Common myeloid progenitor, CD34-positive (primary cell): Measurements from ENCODE around the gene RIMKLA.

Experiments used
- CTCF ChIA-PET: fragments of 350-600 bp; sonication (Branson Sonifier 250); formaldehyde crosslinking; loops from one replicate; lab custom pipeline; 2021; ENCODE audit warnings: antibody characterized with exemption; lab: Charles Lee
- POLR2A ChIA-PET: fragments of 350-600 bp; sonication (Branson Sonifier 250); formaldehyde crosslinking; loops from one replicate; lab custom pipeline; 2021; ENCODE audit warnings: antibody characterized with exemption; lab: Charles Lee
- DNase-seq, 3 donors: peaks; one replicate each; pipeline versions ENCODE4 v3.0.0 to v3.0.0-alpha.2; 2013
- H3K27ac ChIP-seq, 2 experiments: 1 replicate in 1 of 2; 2 replicates in 1 of 2; pipeline ENCODE4 v1.7.0; 2013; ENCODE audit warnings: inconsistent platforms in 2 of 2, low read length in 2 of 2, mild to moderate bottlenecking in 2 of 2, low read depth in 1 of 2, moderate library complexity in 1 of 2; ENCODE audit not compliant: severe bottlenecking in 2 of 2, insufficient read depth in 1 of 2, poor library complexity in 1 of 2
- H3K27me3 ChIP-seq, 5 experiments: replicated peaks in 2 of 5; 1 replicate in 3 of 5; 2 replicates in 2 of 5; pipeline versions ENCODE4 v1.6.1 to v1.7.0; 2013; ENCODE audit warnings: low read length in 4 of 5, mild to moderate bottlenecking in 2 of 5, moderate library complexity in 2 of 5, inconsistent platforms in 1 of 5; ENCODE audit not compliant: insufficient read depth in 5 of 5, control insufficient read depth in 4 of 5
- H3K36me3 ChIP-seq, 4 experiments: 1 replicate in 2 of 4; 2 replicates in 2 of 4; pipeline versions ENCODE4 v1.6.1 to v1.7.0; 2013; ENCODE audit warnings: low read length in 3 of 4, control low read depth in 1 of 4, mild to moderate bottlenecking in 1 of 4; ENCODE audit not compliant: control insufficient read depth in 4 of 4, insufficient read depth in 4 of 4
- H3K4me1 ChIP-seq, 4 experiments: 1 replicate in 3 of 4; 2 replicates in 1 of 4; pipeline versions ENCODE4 v1.6.1 to v1.7.1; 2013; ENCODE audit warnings: low read length in 3 of 4, mild to moderate bottlenecking in 3 of 4, control low read depth in 1 of 4, inconsistent platforms in 1 of 4, moderate library complexity in 1 of 4; ENCODE audit not compliant: control insufficient read depth in 4 of 4, insufficient read depth in 4 of 4; ENCODE audit errors: control extremely low read depth in 1 of 4
- H3K4me3 ChIP-seq, 7 experiments: 1 replicate in 4 of 7; 2 replicates in 3 of 7; pipeline versions ENCODE4 v1.5.1 to v1.7.0; 2013; ENCODE audit warnings: mild to moderate bottlenecking in 7 of 7, low read length in 6 of 7, moderate library complexity in 6 of 7, inconsistent platforms in 2 of 7, low read depth in 2 of 7, control low read depth in 1 of 7; ENCODE audit not compliant: insufficient read depth in 4 of 7, control insufficient read depth in 1 of 7; ENCODE audit errors: extremely low read depth in 1 of 7
- H3K9me3 ChIP-seq, 5 experiments: 1 replicate in 4 of 5; 2 replicates in 1 of 5; pipeline versions ENCODE4 v1.6.1 to v1.7.1; 2013; ENCODE audit warnings: low read length in 4 of 5, mild to moderate bottlenecking in 2 of 5, inconsistent platforms in 1 of 5, low read depth in 1 of 5, moderate library complexity in 1 of 5; ENCODE audit not compliant: control insufficient read depth in 4 of 5, insufficient read depth in 2 of 5; ENCODE audit errors: control extremely low read depth in 1 of 5
- WGBS: methylation state at CpG from one replicate; pipeline ENCODE4 v1.1.5; 2013; ENCODE audit not compliant: insufficient coverage; 5-methylcytosine and 5-hydroxymethylcytosine counted together

RIMKLA gene

DNA sequence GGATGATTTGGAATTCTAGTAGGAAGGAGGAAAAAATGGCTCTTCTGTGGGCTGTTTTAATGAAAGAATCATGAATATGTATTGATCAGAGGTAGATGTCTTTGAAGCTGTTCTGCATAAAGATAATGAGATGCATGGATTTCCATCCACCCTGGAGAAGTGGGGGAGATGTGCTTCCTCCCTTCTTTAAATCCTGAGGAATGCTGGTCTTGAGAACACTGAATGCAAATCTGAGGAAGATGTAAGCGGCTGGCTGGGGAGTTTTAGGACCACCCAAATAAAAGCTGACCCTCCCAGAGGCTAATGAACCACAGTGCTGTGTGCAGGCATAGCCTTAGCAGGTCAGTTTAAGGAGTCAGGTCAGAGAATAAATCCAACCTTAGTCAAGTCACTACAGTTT, 37.9 kb downstream of the RIMKLA start:
- POLR2A ChIA-PET: no interaction called here
- peaks cover 0 to 9% (median 3%) of the 10 kb centered on the region in 4 experiments for H3K4me1 ChIP-seq
- no peaks in the 10 kb centered on the region for H3K36me3 ChIP-seq
- DNase-seq: no peak
- H3K4me3 ChIP-seq: no peak overlapping the region
- no peaks in the 10 kb centered on the region for H3K27me3 ChIP-seq
- 100% methylated on average over 1 of the region's 1 CpG for WGBS
- CTCF ChIA-PET: no interaction called here
- H3K9me3 ChIP-seq: no peaks in the 10 kb centered on the region
- no peak overlapping the region for H3K27ac ChIP-seq

DNA sequence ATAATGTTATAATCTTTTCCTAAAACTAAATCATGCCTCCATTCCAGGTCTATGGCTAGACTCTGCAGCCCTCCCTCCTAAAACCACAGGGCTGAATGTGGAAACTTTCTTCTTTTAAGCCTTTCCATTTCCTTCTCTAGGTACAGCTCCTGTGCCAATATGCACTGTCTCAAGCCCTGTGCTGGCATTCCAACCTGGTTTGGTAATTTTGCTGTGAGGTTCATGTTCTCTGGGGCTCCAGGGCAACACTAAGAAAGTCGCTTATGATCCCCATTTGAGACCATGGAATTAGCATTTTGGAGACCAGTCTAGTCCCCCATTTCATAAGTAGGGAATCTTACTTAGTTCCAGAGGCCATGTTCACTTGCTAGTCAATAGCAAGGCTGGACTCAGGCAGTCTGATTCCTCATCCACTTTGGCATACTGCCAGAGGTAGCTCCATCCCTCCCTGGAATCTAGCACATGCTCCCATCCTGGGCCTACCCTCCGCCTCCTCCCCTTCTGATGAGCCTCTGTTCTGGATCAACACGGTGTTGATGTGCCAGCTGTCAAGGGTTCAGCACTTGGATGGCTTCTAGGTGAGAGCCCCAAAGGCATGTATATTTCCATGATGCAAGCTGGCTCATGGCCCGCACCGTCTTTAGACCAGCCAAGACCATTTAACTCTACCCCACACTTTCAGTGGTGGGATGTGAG, 38.7 kb downstream of the RIMKLA start:
- CTCF ChIA-PET: interaction anchor here (0.9 kb wide), 1 partner anchor 15 kb away, joined by 4 read pairs; no protein-coding TSS in a partner anchor
- POLR2A ChIA-PET: no interaction called here
- Histone ChIP-seq H3K27ac (no peak overlapping the region), H3K27me3 (no peaks in the 10 kb centered on the region), H3K4me3 (no peak overlapping the region), H3K9me3 (no peaks in the 10 kb centered on the region), H3K36me3 (no peaks in the 10 kb centered on the region), H3K4me1 (peaks cover 0 to 9% (median 3%) of the 10 kb centered on the region in 4 experiments)
- WGBS: 100% methylated on average over 2 of the region's 5 CpGs
- no peak for DNase-seq

DNA sequence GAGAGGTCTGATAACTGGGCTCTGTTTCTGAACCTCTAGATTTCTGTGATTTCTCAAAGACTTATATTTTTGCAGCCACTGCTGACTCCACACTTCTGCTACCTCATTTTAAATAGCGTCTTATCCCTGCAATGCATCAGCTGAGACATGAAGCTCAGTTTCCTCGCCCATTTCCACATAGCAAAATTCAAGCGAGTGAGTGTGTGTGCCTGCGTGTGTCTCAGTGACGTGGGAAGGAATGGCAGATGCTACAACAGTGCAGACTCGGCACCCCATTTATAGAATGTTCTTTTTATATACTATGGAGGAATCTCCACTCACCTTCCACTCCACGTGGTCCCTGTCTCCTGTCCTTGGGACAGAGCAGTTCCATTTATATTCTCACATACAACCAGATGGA, 39.5 kb downstream of the RIMKLA start:
- no peak for DNase-seq
- no peaks in the 10 kb centered on the region for H3K36me3 ChIP-seq
- no peaks in the 10 kb centered on the region for H3K27me3 ChIP-seq
- no peak overlapping the region for H3K27ac ChIP-seq
- ChIA-PET POLR2A (no interaction called here), CTCF (no interaction called here)
- H3K9me3 ChIP-seq: no peaks in the 10 kb centered on the region
- H3K4me3 ChIP-seq: no peak overlapping the region
- 100% methylated on average over 3 of the region's 7 CpGs for WGBS
- H3K4me1 ChIP-seq: peaks cover 0 to 9% (median 3%) of the 10 kb centered on the region in 4 experiments

DNA sequence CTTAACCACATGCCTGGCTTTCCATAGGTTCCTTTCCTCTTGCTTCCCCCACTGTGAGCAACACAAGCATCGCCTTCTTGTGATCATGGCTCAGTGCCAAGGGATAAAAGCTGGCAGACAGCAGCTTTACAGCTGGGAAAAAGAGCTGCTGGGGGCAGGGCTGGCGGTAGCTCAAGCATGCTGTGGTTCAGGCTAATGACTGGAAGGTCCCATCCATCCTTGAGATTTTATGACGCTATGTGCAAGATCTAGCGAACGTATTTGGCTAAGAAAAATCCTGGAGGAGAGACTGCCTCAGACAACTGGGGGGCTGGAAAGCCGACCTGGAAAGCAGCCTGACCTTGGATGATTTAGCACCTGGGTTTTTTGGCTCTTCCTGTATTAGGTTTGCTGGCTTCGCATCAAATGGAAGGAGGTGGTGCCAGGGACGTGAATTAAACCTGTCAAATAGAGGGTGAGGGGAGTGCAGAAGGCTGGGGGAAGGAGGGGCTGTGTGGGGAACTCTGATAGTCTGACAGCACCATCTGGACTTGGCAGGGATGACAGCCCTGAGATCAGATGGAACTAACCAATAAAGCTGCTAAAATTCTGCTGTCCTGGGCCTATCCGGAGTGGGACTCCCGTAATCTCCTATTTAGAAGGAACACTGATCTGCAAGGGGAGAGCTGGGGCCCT, 40.5 kb downstream of the RIMKLA start:
- CTCF ChIA-PET: no interaction called here
- Histone ChIP-seq H3K9me3 (no peaks in the 10 kb centered on the region), H3K36me3 (no peaks in the 10 kb centered on the region), H3K27ac (no peak overlapping the region), H3K4me3 (no peak overlapping the region), H3K27me3 (no peaks in the 10 kb centered on the region), H3K4me1 (peaks cover 0 to 9% (median 3%) of the 10 kb centered on the region in 4 experiments)
- POLR2A ChIA-PET: no interaction called here
- DNase-seq: peak in 2 of 3 donors; percentile 33 to 45
- WGBS: 42% methylated on average over 8 of the region's 10 CpGs

DNA sequence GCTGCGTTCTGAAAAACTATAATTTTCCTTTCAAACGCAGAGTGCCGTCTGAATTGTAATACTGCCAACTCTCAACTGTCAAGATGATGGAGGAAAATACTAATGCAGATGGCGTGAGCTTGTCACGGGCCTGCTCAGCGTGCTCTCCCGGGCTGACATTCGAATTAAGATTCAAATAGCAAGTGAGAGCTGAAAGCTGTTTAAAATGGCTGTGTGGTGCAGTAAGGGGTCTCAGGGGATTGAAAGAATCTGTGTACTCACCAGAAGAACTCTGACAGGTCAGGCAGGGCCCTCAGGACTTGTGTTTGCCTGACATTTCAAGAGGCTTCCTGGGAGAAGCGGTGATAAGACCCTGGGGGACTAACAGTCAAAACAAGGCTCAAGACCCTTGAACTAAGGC, 42.1 kb downstream of the RIMKLA start:
- H3K4me3 ChIP-seq: no peak overlapping the region
- DNase-seq: no peak
- WGBS: 89% methylated on average over 7 of the region's 9 CpGs
- ChIA-PET CTCF (no interaction called here), POLR2A (no interaction called here)
- no peaks in the 10 kb centered on the region for H3K36me3 ChIP-seq
- no peaks in the 10 kb centered on the region for H3K9me3 ChIP-seq
- peaks cover 0 to 9% (median 3%) of the 10 kb centered on the region in 4 experiments for H3K4me1 ChIP-seq
- H3K27me3 ChIP-seq: no peaks in the 10 kb centered on the region
- no peak overlapping the region for H3K27ac ChIP-seq

DNA sequence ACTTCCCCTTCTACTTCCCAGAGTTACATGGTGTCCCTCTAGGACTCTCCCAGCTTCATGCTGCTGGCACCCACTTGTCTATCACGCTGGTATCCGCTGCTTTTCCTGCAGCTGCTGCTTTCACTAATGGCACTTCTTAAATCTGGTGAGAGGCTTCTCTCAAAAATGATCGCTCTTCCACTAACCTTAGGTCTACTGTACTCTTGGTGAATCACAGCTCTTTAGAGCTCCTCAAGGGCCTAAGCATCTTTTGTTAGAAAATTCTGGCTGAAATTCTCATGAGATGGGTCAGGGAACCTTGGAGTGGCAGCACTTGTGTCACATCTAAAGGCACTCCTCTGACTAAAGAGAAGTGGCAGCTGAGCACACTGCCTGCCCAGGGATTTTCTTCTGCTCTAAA, 43.1 kb downstream of the RIMKLA start:
- H3K27ac ChIP-seq: no peak overlapping the region
- CTCF ChIA-PET: no interaction called here
- no peaks in the 10 kb centered on the region for H3K9me3 ChIP-seq
- no peak overlapping the region for H3K4me3 ChIP-seq
- no peak for DNase-seq
- POLR2A ChIA-PET: no interaction called here
- H3K27me3 ChIP-seq: no peaks in the 10 kb centered on the region
- H3K36me3 ChIP-seq: no peaks in the 10 kb centered on the region
- H3K4me1 ChIP-seq: peaks cover 0 to 9% (median 3%) of the 10 kb centered on the region in 4 experiments
- 89% methylated on average over 3 of the region's 3 CpGs for WGBS

DNA sequence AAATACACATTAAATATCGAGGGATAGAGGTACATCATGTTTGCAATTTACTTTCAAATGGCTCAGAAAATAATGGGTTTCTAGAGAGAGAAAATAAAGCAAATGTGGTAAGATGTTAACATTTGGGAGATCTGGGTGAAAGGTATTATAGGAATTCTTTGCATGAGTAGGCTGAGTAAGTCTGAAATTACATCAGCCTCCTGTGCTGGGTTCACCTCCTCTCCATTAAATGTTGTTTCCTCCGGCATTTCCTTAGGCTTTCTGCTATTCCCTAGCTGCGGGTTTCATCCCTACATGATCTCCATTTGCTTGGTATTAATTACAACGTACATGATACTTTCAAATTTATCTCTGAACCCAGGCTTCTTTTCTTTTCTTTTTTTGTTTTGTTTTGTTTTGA, 43.6 kb downstream of the RIMKLA start:
- DNase-seq: no peak
- Histone ChIP-seq H3K9me3 (no peaks in the 10 kb centered on the region), H3K4me1 (peaks cover 0 to 9% (median 3%) of the 10 kb centered on the region in 4 experiments), H3K36me3 (no peaks in the 10 kb centered on the region), H3K27me3 (no peaks in the 10 kb centered on the region), H3K4me3 (no peak overlapping the region), H3K27ac (no peak overlapping the region)
- ChIA-PET POLR2A (no interaction called here), CTCF (no interaction called here)
- 100% methylated on average over 3 of the region's 4 CpGs for WGBS
